Stimulated activated CD4-positive, alpha-beta T cell treated with anti-CD3 and anti-CD28 coated beads, Interleukin-12 subunit alpha, Interleukin-12 subunit beta, amount 100 ng/mL, for 4 hours (primary cell): Measurements from ENCODE around the gene PRODH2.

Experiments used
- DNase-seq: peaks from one replicate; pipeline ENCODE4 v3.0.0-alpha.2; 2020

The PRODH2 gene

DNA sequence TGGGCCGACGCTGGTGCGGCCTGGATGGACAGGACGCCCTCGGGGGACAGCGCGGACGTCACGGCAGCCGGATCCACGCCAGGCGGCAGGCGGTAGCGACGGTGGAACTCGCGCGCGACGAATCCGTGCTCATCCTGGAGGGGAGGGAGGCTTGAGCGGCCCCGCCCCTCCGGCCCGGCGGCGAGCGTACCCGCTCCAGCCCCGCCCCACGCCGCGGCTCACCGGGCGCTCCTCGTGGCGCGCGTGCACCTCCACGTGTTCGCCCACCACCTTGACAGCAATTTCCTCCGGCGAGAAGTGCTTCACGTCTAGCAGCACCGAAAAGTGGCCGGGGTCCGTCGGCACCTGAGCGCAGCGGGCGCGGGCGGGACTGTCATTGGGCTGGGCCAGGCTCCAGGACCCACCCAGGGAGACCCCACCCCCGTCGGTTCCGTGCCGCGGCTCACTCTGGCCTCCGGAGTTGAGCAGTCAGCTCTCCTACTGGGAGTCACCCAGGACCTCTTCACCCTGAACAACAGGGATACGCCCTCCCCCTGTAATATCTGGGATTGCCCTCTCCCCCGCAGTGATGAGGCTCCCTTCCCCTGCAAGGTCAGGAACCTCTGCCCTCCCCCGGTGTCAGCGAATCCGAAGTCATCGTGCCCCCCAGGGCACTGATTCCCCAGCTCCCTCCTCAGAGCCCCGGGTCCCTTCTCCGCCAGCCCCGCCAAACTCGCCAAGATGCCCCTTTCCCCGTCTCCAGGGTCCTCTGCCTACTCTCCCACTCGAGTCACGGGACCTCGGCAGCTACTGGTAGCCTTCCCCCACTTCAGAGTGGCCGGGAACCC lies 56.9 kb downstream of the PRODH2 start:
- DNase-seq, result peak; percentile 60

DNA sequence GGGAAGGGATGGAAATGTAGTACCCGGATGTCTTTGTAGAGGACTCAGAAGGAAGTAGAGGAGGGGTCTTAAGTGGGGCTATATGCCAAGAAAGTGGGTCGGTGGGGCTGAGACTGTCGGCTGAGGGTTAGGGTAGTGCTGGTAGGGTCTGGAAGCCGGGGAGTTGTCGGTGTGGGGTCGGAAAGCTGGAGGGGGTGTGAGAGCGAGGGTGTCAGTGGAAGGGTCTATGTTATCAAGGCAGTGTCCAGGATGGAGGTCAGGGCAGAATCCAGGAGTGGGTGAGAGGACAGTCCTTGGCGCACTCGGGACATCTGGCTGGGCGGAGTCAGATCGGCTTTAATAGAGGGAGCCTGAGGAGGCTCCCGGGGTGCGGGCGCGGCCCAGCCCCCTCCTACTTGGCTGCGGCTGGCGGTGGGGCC lies 57.5 kb downstream of the PRODH2 start:
- no peak for DNase-seq

DNA sequence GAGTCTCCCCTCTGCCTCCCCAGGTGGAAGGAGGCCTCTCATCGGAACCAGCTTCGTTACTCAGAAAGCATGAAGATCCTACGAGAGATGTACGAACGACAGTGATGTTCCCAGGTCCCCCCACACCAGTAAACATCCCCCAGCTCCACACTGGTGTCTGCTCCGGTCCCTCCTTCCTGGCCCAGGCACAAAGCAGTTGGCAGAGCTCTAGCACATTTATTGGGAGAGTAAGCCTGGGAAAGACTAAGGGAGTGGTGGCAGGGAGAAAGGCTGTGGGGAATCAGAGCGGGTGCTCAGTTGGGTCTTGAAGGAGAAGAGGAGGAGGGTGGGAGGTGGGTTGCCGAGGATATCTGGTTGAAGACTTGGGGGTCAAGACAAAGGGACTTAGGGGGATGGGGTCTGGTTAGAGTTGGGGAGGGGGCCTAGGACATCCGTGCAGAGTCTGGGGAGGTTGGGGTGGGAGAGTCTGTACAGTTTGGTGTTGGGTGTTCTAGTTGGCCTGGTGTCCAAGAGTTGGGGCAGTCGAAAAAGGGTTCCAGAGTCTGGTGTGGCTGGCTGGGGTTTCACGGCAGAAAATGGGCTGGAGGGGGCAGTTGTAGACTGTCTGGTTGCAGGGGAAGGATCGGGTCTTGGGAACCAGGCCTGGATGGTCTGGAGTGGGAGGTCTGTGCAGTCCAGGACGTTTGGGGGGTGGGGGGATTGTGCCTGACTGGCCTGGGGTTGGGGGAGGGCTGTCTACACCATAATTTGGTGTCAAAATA lies 58.1 kb downstream of the PRODH2 start:
- no peak for DNase-seq

DNA sequence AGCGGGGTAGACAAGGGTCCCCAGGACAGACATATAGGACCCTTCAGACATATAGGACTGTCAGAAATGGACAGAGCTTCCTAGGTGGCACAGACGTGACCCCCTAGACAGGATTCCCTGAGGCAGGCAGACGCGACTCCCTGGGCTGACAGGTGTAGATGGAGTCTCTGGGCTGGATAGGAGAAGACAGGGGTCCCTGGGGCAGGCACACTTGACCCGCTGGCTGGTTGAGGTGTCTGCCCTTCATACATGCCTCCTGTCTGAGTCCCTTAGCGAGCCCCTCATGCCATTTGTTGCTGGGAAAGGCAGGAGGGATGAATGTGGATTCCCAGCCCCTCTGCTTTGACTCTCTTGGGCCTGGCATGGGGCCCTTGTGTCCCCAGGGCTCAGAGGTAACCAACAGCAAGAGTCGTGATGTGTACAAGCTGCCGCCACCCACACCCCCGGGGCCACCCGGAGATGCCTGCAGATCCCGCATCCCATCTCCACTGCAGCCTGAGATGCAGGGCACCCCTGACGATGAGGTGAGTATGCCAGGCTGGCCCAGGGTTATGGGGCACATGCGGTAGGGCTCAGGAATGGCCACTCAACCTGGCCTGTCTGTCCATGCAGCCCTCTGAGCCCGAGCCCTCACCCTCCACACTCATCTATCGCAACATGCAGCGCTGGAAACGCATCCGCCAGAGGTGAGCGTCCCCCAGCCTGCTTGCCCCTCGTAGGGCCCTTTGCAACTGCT lies 58.8 kb downstream of the PRODH2 start:
- no peak for DNase-seq

DNA sequence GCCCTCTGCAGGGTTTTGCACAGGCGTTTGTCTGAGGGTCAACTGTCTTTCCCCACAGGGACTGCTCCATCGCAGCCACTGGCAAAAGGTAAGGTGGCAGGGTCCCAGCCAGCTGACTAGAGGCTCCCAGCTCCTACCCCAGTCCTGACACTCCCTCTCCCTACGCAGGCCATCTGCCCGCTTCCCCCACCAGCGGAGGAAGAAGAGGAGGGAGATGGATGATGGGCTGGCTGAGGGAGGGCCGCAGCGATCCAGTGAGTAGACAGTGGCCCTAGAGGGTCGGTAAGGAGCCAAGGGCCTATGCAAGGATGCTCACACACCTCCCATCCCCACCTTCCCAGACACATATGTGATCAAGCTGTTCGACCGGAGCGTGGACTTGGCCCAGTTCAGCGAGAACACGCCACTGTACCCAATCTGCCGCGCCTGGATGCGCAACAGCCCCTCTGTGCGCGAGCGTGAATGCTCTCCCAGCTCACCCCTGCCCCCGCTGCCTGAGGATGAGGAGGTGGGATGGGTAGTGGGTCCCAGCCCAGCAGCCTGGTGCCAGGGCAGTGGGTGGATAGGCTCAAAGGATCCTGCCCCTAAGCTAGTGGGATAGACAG lies 59.8 kb downstream of the PRODH2 start:
- DNase-seq, result no peak

DNA sequence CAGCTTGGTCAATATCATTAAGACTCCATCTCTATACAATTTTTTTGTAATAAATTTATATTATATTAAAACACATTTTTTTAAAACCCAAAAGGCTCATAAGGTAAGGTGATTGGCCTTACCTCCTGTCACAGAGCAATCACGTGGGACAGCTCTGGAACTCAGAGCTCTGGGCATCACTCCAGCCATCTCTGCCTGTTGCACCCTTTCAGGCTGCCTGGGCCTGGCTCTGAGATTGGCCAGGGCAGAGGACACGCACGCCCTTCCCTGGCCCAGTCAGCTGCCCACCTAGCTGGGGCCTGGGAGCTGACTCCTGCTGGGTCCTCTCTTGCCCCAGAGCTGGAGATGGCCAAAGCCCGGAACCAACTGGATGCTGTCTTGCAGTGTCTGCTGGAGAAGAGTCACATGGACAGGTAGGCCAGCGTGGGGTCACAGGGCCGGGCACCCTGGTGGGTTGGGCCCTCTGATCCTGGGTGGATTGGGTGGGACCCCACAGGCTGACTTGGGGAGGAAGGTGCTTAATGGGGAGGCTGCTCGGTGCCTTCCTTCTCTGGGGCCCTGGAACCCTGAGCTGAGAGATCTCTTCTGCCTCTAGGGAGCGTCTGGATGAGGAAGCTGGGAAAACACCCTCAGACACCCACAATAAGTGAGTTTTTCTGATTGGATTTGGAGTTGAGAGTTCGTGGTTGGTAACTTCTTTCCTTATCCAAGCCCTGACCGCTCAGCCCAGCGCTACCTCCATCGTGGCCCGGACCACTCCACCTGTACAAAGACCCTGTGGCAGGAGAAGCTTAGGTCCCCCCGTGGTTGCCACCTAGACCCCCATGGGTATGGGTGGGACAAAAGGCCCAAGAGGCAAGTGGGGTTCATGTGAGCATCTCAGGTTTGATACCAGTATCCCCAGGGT lies 60.6 kb downstream of the PRODH2 start:
- DNase-seq, result no peak

DNA sequence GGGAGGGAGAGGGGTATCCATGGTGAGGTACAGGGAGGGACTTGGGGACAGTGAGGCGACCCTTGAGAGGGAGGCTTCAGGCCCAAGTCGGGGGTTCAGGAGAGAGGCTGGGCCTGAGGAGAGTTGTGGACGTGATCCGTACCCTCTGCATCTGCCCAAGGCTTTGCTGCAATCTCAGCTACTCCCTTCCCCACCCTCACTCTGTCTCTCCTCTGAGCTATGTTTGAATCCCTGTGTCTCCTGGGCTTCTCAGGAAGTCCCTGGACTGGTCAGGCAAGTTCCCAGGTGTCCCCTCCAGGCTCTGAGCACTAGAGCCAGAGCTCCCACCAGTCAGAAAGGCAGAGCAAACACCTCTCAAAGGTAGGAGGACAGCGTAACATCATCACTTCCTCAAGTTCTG lies 62.5 kb downstream of the PRODH2 start:
- no peak for DNase-seq
